ENCODE data around the gene CFAP100. TPM values are rescaled to one million over a fixed set of nuclear protein-coding genes. Genes with fewer than 3 reads are reported as not detected.

The CFAP100 gene
- total RNA-seq, 2 donors from 2014 or later: not detected

DNA sequence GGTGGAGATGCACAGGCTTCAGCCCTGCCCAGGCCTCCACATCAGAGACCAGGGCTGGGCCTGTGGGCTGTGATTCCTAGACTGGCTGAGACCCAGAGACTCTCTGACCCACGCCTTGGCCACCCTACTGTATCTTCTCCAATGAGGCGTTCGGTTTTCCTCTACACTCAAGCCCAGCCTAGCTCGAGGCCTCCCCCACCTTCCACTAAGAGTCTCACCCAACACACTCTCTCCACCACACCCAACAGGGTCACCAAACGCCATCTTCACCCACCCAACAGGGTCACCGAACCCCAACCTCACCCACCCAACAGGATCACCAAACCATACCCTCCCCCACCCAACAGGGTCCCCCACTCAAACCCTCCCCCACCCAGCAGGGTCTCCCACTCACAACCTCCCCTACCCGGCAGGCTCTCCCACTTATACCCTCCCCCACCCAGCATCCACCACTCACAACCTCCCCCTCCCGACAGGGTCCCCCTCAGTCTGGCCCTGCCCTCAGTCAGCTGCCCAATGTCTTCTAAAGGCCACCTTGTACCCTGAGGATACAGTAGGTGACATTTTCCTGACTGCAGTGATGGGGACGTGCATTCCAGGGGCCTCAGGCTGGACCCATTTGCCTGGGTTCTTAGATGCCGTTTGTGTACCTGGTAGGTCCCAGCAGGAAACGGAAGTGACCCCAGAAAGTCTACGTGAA, 20.4 kb downstream of the CFAP100 start:
- intact Hi-C loops (cut with DNase I): loop anchor here in 1 of 2 donors (5.0 kb wide), 1 partner anchor 1137 kb away; no protein-coding TSS in a partner anchor

DNA sequence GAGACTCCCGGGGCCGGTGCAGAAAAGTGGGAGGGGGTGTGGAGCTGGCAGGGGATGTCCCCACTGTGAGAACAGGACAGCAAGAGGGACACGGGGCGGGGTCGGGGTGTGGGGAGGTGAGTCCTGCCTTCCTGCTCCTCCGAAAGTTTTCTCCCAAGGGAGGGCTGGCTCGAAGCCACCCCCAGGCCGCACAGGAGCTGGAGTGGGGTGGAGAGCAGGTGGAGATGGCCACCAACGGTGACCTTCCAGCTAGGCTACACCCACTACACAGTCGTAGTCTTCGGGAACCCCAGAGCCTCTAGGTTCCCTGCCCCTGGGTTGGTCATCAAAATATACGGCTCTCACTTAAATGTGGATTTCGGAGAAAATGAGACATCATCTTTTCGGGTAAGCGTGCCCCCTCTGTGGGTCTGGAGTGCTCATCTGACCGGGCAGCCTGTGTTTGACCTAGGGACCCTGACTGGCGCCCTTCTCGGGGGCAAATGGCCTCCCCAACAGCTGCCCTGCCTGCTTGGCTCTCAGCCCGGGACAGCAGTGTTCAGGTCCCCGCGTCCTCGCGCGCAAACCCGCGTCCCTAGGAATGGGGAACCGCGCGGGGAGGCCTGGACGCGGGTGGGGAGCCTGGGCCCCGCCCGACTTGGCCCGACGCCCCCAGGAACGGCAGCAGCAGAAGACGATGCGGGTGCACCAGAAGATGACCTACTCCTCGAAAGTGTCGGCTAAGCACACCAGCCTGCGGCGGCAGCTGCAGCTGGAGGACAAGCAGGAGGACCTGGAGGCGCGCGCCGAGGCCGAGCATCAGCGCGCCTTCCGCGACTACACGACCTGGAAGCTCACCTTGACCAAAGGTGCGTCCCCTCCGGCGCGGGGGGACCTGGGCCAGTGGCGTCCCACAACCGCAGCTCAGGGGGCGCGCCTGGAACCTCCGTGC, 21.2 kb downstream of the CFAP100 start:
- intact Hi-C loops (cut with DNase I): loop anchor here in 1 of 2 donors (5.0 kb wide), 1 partner anchor 1136 kb away; no protein-coding TSS in a partner anchor
- DNase-seq (ENCODE audit: low spot score): no peak

More for the DNA sequence above, 20.4 kb downstream of the CFAP100 start:
- no peak for DNase-seq (ENCODE audit: low spot score)

- intact Hi-C loops (cut with DNase I): loop anchor here in 1 of 2 donors (5.0 kb wide), 1 partner anchor 1135 kb away; no protein-coding TSS in a partner anchor
- DNase-seq (ENCODE audit: low spot score): no peak
These were observed 22.2 kb downstream of the CFAP100 start for GRCh38 chr3:126416943-126417342.

DNA sequence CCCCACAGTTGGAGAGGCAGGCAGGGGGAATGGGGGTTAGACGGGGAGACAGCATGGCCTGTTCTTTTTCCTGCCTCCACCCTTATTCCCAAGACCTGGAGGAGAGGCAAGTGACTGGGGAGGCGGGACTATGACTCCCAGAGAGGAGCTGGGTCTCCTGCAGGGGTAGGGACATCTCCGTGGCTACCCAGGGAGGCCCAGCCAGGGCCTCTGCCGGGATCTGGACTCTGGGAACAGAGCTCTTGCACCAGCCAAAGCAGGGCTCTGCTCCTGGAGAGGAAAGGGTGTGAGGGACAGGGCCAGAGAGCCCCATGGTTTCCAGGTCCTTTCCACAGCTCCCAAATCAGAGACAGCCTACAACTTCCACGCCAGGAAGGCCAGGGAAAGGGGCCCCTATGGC, 22.8 kb downstream of the CFAP100 start:
- intact Hi-C loops (cut with DNase I): loop anchor here in 1 of 2 donors (5.0 kb wide), 1 partner anchor 1135 kb away; no protein-coding TSS in a partner anchor
- DNase-seq (ENCODE audit: low spot score): peak; percentile 44

GRCh38 chr3:126417981-126418530, 23.3 kb downstream of the CFAP100 start:
- intact Hi-C loops (cut with DNase I): loop anchor here in 1 of 2 donors (5.0 kb wide), 1 partner anchor 1134 kb away; no protein-coding TSS in a partner anchor
- peak; percentile 22 for DNase-seq (ENCODE audit: low spot score)

- DNase-seq (ENCODE audit: low spot score): peak; percentile 67
- intact Hi-C loops (cut with DNase I): loop anchor here in 1 of 2 donors (5.0 kb wide), 1 partner anchor 1134 kb away; no protein-coding TSS in a partner anchor
These were observed 24.0 kb downstream of the CFAP100 start for GRCh38 chr3:126418661-126419131.

DNA sequence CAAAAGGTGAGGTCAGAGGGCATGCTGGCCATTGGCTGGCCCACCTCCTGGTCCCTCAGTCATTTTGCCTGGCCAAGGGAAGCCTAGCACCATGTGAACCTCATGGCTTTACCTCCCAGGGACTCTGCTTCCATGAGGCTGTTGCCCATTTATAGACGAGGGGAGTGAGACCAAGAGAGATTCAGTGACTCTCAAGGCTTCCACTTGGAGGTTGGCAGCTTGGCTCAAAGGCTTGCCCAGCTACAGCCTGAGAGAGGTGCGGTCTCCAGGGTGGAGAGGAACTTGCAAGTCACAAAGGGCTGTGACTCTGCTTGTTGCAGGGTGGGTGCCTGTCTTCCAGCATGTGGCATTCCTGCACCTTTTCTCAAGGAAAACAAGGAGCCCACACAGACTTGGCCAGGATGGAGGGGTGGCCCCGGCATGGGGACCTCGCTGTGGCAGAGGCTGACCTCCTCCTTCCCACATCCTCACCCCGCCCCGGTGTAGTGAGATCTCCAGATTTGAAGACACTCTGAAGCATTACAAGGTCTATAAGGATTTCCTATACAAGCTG, 24.5 kb downstream of the CFAP100 start:
- DNase-seq (ENCODE audit: low spot score): peak; percentile 66
- intact Hi-C loops (cut with DNase I): loop anchor here in 1 of 2 donors (5.0 kb wide), 1 partner anchor 1133 kb away; no protein-coding TSS in a partner anchor

DNA sequence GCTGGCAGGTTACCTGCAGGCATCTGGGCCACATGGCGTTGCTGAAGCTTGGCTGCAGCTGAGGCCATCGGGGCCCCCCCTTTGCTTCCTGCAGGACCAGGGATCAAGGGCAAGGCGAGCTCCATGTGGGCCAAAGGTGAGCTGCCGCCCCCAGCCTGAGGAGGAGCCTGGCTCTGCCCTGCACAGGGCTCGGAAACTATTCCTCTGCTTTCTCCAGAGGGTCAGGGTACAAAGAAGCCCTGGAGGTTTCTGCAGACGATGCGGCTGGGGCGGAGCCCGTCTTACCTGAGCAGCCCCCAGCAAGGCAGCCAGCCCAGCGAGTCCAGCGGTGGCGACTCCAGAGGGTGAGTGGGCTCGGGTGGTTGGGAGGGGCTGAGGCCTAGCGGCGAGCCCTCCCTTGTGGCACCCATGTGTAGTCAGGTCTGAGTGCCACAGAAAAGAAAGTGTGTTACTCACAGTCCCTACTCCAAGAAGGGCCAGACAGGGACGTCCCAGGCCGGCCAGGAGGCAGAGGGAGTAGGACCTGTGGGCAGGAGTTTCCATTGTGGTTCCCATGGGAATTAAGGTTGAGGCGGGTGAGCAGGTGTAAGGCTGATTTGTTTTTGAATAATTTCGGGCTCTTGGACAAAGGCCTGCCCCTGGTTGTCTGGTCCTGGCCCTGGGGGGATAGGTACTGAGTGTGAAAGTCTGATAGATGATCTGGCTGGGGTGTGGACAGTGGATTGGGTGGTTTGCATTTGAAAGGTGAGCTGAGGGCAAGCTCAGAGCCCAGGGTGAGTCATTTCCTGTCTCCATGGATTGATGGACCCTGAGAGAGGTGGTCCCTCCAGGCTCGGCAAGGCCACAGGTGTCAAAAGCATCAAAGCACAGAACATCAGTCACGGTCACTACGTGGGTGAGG, 25.4 kb downstream of the CFAP100 start:
- DNase-seq (ENCODE audit: low spot score): peak; percentile 81
- intact Hi-C loops (cut with DNase I): loop anchor here in 1 of 2 donors (5.0 kb wide), 1 partner anchor 1132 kb away; no protein-coding TSS in a partner anchor

GRCh38 chr3:126421573-126422119, 26.9 kb downstream of the CFAP100 start:
- intact Hi-C loops (cut with DNase I): no loop called here
- DNase-seq (ENCODE audit: low spot score): peak; percentile 47

GRCh38 chr3:126422121-126422520, 27.4 kb downstream of the CFAP100 start:
- intact Hi-C loops (cut with DNase I): no loop called here
- peak; percentile 66 for DNase-seq (ENCODE audit: low spot score)

GRCh38 chr3:126422571-126423091, 27.9 kb downstream of the CFAP100 start:
- intact Hi-C loops (cut with DNase I): no loop called here
- peak; percentile 71 for DNase-seq (ENCODE audit: low spot score)

- peak; percentile 52 for DNase-seq (ENCODE audit: low spot score)
- intact Hi-C loops (cut with DNase I): no loop called here
These were observed 28.7 kb downstream of the CFAP100 start for GRCh38 chr3:126423191-126424038.

DNA sequence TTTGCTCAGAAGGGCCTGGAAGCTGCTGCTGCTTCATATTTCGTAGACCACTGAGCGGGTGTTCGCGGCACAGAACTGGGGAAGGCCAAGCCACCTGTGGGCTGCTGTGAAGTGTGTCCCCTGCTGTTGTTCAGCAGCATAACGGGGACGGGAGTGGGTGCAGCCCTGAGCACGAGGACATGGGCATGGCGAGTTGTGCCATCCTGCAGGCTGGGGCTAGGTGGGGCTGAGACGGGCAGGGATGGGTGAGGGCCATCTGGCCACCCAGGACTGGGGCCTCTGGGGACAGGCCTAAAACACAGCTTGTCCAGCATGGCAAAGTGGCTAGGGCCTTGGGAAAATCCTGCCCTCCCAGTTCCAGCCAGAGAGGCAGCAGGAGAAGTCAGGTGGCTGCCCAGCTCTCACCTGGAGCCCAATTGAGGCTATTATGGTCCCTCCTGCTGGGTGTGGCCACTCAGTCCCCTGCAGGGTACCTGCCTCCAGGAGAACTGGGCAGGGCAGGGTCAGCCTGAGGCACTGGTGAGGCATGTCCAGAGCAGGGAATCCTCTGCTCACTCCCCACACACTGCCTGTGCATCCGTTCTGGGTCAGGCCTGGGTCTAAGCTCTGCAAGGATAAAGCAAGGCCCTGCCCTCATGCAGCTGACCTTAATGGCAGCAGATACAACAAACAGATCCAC, 29.5 kb downstream of the CFAP100 start:
- intact Hi-C loops (cut with DNase I): no loop called here
- DNase-seq (ENCODE audit: low spot score): peak; percentile 49

DNA sequence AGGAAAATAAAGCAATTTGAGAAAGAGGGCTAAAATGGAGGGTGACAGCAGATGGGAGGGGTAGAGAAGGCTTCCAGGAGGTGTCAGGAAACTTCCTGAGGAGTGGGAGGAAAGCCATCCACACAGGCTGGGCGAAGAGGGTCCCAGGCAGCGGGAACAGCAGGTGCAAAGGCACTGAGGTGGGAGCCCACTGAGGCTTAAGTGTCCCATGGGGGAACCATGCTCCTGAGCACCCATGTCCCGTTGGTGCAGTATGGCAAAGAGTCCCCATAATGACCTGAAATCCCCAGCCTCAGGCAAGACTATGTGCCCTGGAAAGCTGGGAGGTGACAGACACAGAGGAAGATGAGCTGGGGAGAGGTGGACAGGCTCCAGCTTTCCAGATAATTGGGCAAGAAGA, 30.0 kb downstream of the CFAP100 start:
- peak; percentile 55 for DNase-seq (ENCODE audit: low spot score)
- intact Hi-C loops (cut with DNase I): no loop called here

DNA sequence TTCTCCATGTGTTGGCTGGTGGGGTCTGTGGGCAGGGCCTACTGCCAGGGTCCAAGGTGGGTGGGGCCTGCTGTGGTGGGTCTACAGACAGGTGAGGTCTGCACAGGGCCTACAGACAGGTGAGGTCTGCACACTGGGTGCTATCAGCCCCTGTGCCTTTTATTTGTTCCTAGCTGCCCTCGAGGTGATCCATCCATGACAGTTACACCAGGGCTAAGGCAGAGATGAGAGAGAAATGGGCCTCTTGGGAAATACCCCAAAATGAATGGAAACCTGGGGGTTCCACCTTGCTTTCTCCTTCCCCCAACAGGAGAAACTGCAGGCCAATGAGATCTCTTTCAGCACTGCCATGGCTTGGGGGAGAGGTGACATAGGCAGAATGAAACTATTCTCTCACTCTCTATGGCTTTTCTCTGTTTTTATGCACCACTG, 36.4 kb downstream of the CFAP100 start:
- intact Hi-C loops (cut with DNase I): no loop called here
- peak; percentile 67 for DNase-seq (ENCODE audit: low spot score)
